ENCODE measurements around the gene SAA2. TPM values are rescaled to one million over a fixed set of nuclear protein-coding genes. Genes with fewer than 3 reads are reported as not detected.
A peak's percentile ranks its signal among the peaks of the same experiment; 100 is the strongest.

Gene SAA2
- total RNA-seq, 1 experiment from 2014 or later, result not detected

DNA sequence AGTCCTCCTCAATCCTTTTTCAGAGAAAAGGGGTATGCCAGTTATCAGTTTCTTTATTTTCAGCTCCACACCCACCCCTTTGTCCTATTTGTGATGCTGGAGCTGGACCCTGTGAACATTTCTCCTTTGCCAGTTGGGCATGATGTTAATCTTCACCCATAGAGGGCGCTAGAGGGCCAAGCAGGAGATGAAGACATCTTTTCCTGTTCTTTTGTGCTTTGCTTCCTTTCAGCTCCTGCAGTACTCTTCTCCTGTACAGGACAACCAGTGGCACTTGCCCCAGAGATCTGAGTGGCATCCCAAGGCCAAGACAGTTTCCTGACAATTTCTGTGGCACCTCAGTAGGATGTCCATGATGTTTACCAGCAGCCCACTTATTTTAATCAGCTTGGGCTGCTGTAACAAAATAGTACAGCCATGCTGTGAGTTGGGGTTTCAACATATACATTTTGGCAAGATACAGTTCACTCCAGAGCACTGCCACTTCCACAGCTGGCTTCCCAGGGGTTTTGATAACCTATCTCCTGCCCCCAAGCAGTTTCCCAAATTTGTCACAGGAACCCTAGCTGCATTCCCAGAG lies 4.6 kb downstream of the SAA2 start:
- Histone ChIP-seq H3K79me2 (ENCODE audit: low read length) (no peaks in the 10 kb centered on the region), H3K4me2 (ENCODE audit: low read depth, low read length, poor library complexity, severe bottlenecking) (no peak overlapping the region), H3K36me3 (ENCODE audit: insufficient read depth, low read length) (no peaks in the 10 kb centered on the region), H3K4me3 (ENCODE audit: low read length) (no peak overlapping the region), H3K9me2 (replicated peaks; ENCODE audit: insufficient read depth, low read length) (no peaks in the 10 kb centered on the region), H3K27ac (ENCODE audit: low read length) (no peak overlapping the region), H3K9ac (ENCODE audit: low read length) (no peak overlapping the region), H3K4me1 (ENCODE audit: low read length) (no peaks in the 10 kb centered on the region; the same call in 1 of the 2 replicates), H4K20me1 (ENCODE audit: insufficient read depth, low read depth, low read length) (no peaks in the 10 kb centered on the region), H3K27me3 (ENCODE audit: low read length) (no peaks in the 10 kb centered on the region), H2AFZ (ENCODE audit: low read length) (peak overlapping the region; percentile 76; the same call in 1 of the 2 replicates), H3K9me3 (ENCODE audit: low read length) (no peaks in the 10 kb centered on the region)
- peak; percentile 90 for DNase-seq

DNA sequence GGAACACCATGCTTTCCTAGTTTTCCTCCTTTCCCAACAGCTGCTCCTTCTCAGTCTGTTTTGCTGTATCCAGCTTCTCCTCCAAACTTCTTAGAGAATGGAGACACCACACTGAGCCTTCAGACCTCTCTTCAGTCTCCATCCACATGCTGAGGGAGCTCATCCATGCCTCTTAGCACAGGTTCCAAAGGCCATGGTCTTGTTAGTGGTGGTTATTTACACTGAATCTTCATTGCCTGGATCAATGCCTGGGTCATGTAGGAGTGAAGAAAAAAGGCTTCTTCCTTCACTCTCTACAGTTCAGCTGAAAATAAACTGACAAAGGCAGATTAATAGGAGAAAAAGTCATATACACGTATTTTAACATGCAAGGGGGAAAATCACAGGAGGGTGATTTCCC lies 8.8 kb downstream of the SAA2 start:
- H3K4me2 ChIP-seq (ENCODE audit: low read depth, low read length, poor library complexity, severe bottlenecking), result no peak overlapping the region
- no peak overlapping the region for H2AFZ ChIP-seq (ENCODE audit: low read length)
- no peak overlapping the region for H3K4me3 ChIP-seq (ENCODE audit: low read length)
- H3K27ac ChIP-seq (ENCODE audit: low read length), result no peak overlapping the region
- no peaks in the 10 kb centered on the region for H4K20me1 ChIP-seq (ENCODE audit: insufficient read depth, low read depth, low read length)
- DNase-seq, result no peak
- no peaks in the 10 kb centered on the region for H3K9me2 ChIP-seq (replicated peaks; ENCODE audit: insufficient read depth, low read length)
- no peaks in the 10 kb centered on the region for H3K9me3 ChIP-seq (ENCODE audit: low read length)
- no peaks in the 10 kb centered on the region for H3K36me3 ChIP-seq (ENCODE audit: insufficient read depth, low read length)
- H3K4me1 ChIP-seq (ENCODE audit: low read length), result no peaks in the 10 kb centered on the region
- H3K79me2 ChIP-seq (ENCODE audit: low read length), result no peaks in the 10 kb centered on the region
- H3K9ac ChIP-seq (ENCODE audit: low read length), result no peak overlapping the region
- no peaks in the 10 kb centered on the region for H3K27me3 ChIP-seq (ENCODE audit: low read length)

DNA sequence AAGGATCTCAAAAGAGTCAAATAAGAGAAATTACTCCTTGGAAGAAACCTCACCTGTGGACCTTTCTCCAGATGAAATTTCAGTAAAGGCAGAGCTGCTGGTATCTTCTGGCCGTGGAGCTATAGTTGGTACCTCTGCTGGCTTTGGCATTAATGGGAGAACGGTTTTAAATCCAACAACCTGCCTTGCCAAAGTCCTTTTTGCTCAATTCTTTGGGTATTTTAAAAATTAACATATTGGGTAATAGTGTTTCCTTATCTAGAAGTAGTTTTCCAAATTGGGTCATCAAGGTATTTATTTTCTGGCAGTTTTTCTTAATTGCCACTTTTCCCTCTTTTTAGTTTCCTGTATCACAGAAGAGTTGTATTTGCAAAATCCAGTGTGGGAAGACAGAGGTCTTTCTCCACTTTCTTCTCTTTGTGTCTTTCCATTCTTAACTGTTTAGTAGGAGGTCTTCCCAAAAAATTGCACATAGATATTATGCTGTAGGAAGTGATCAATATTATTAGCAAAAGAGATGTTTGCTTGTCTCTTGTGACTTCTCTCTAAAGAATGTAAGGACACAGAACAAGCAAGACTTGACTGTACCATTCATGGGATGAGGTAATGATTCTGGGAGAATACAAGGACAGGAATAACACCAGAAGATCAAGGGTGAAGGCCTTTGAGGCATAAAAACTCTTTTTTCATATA lies 11.7 kb downstream of the SAA2 start, which contains the start of gene SAA4:
TSS of gene SAA4 (minus strand) at position 139 of the 693 bp plus-strand sequence. CDS start 876 bp downstream, outside the sequence.
- H3K79me2 ChIP-seq (ENCODE audit: low read length), result no peaks in the 10 kb centered on the region
- no peak within 1 kb of the TSS for H3K9ac ChIP-seq (ENCODE audit: low read length)
- H3K9me2 ChIP-seq (replicated peaks; ENCODE audit: insufficient read depth, low read length), result no peaks in the 10 kb centered on the region
- H3K9me3 ChIP-seq (ENCODE audit: low read length), result no peaks in the 10 kb centered on the region
- H2AFZ ChIP-seq (ENCODE audit: low read length), result no peak within 1 kb of the TSS
- no peak within 1 kb of the TSS for H3K4me2 ChIP-seq (ENCODE audit: low read depth, low read length, poor library complexity, severe bottlenecking)
- DNase-seq, result no peak
- no peaks in the 10 kb centered on the region for H3K4me1 ChIP-seq (ENCODE audit: low read length)
- H4K20me1 ChIP-seq (ENCODE audit: insufficient read depth, low read depth, low read length), result no peaks in the 10 kb centered on the region
- no peak within 1 kb of the TSS for H3K27ac ChIP-seq (ENCODE audit: low read length)
- no peak within 1 kb of the TSS for H3K4me3 ChIP-seq (ENCODE audit: low read length)
- no peaks in the 10 kb centered on the region for H3K27me3 ChIP-seq (ENCODE audit: low read length)
- H3K36me3 ChIP-seq (ENCODE audit: insufficient read depth, low read length), result no peaks in the 10 kb centered on the region

- Histone ChIP-seq H3K4me3 (ENCODE audit: low read length) (no peak overlapping the region), H3K9me2 (replicated peaks; ENCODE audit: insufficient read depth, low read length) (no peaks in the 10 kb centered on the region), H3K9me3 (ENCODE audit: low read length) (no peaks in the 10 kb centered on the region), H3K4me2 (ENCODE audit: low read depth, low read length, poor library complexity, severe bottlenecking) (no peak overlapping the region), H2AFZ (ENCODE audit: low read length) (no peak overlapping the region), H3K79me2 (ENCODE audit: low read length) (no peaks in the 10 kb centered on the region), H4K20me1 (ENCODE audit: insufficient read depth, low read depth, low read length) (no peaks in the 10 kb centered on the region), H3K27ac (ENCODE audit: low read length) (no peak overlapping the region), H3K36me3 (ENCODE audit: insufficient read depth, low read length) (no peaks in the 10 kb centered on the region), H3K4me1 (ENCODE audit: low read length) (no peaks in the 10 kb centered on the region), H3K9ac (ENCODE audit: low read length) (no peak overlapping the region), H3K27me3 (ENCODE audit: low read length) (no peaks in the 10 kb centered on the region)
- no peak for DNase-seq
Measured at GRCh38 chr11:18235394-18236334, 12.8 kb downstream of the SAA2 start.

GRCh38 chr11:18233912-18234311 lies 14.6 kb downstream of the SAA2 start:
- H3K9me2 ChIP-seq (replicated peaks; ENCODE audit: insufficient read depth, low read length), result no peaks in the 10 kb centered on the region
- DNase-seq, result no peak
- no peaks in the 10 kb centered on the region for H3K27me3 ChIP-seq (ENCODE audit: low read length)
- H3K9me3 ChIP-seq (ENCODE audit: low read length), result no peaks in the 10 kb centered on the region
- no peak overlapping the region for H3K9ac ChIP-seq (ENCODE audit: low read length)
- H2AFZ ChIP-seq (ENCODE audit: low read length), result no peak overlapping the region
- H3K4me2 ChIP-seq (ENCODE audit: low read depth, low read length, poor library complexity, severe bottlenecking), result no peak overlapping the region
- H3K4me1 ChIP-seq (ENCODE audit: low read length), result peaks cover 4% of the 10 kb centered on the region
- H4K20me1 ChIP-seq (ENCODE audit: insufficient read depth, low read depth, low read length), result no peaks in the 10 kb centered on the region
- H3K4me3 ChIP-seq (ENCODE audit: low read length), result no peak overlapping the region
- no peak overlapping the region for H3K27ac ChIP-seq (ENCODE audit: low read length)
- no peaks in the 10 kb centered on the region for H3K79me2 ChIP-seq (ENCODE audit: low read length)
- no peaks in the 10 kb centered on the region for H3K36me3 ChIP-seq (ENCODE audit: insufficient read depth, low read length)

DNA sequence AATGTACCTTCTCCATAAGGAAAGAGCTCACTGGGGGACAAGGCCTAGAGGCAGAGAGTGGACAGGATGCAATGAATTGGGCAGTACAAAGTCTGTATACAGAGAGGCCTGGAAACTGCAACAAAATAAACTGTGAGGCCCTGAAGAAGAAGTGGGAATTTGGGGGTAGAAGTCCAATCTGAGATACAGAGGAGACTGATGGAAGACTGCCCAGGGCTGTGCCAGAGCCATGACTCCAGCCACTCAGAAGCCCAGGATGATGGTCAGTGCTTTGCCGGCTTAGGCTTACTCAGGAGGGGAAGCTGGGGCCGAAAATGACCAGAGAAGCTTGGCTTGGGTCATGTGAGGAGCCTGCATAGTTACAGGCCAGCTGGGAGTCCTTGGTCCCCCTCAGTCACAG lies 17.6 kb downstream of the SAA2 start:
- Histone ChIP-seq H3K9ac (ENCODE audit: low read length) (no peak overlapping the region), H3K27me3 (ENCODE audit: low read length) (no peaks in the 10 kb centered on the region), H3K9me2 (replicated peaks; ENCODE audit: insufficient read depth, low read length) (no peaks in the 10 kb centered on the region; the same call in 1 of the 2 replicates), H3K4me2 (ENCODE audit: low read depth, low read length, poor library complexity, severe bottlenecking) (no peak overlapping the region), H3K27ac (ENCODE audit: low read length) (no peak overlapping the region), H3K36me3 (ENCODE audit: insufficient read depth, low read length) (no peaks in the 10 kb centered on the region), H4K20me1 (ENCODE audit: insufficient read depth, low read depth, low read length) (no peaks in the 10 kb centered on the region), H3K4me3 (ENCODE audit: low read length) (no peak overlapping the region), H3K79me2 (ENCODE audit: low read length) (no peaks in the 10 kb centered on the region), H2AFZ (ENCODE audit: low read length) (no peak overlapping the region), H3K9me3 (ENCODE audit: low read length) (no peaks in the 10 kb centered on the region), H3K4me1 (ENCODE audit: low read length) (peaks cover 4% of the 10 kb centered on the region)
- no peak for DNase-seq

GRCh38 chr11:18229501-18229900 lies 19.0 kb downstream of the SAA2 start:
- H3K27ac ChIP-seq (ENCODE audit: low read length), result no peak overlapping the region
- H4K20me1 ChIP-seq (ENCODE audit: insufficient read depth, low read depth, low read length), result no peaks in the 10 kb centered on the region
- H3K4me3 ChIP-seq (ENCODE audit: low read length), result no peak overlapping the region
- no peak overlapping the region for H3K9ac ChIP-seq (ENCODE audit: low read length)
- DNase-seq, result peak; percentile 56
- peak overlapping the region; percentile 1; the same call in 1 of the 2 replicates for H2AFZ ChIP-seq (ENCODE audit: low read length)
- no peaks in the 10 kb centered on the region; the same call in 1 of the 2 replicates for H3K9me2 ChIP-seq (replicated peaks; ENCODE audit: insufficient read depth, low read length)
- no peaks in the 10 kb centered on the region for H3K36me3 ChIP-seq (ENCODE audit: insufficient read depth, low read length)
- no peak overlapping the region for H3K4me2 ChIP-seq (ENCODE audit: low read depth, low read length, poor library complexity, severe bottlenecking)
- no peaks in the 10 kb centered on the region for H3K79me2 ChIP-seq (ENCODE audit: low read length)
- no peaks in the 10 kb centered on the region for H3K9me3 ChIP-seq (ENCODE audit: low read length)
- H3K27me3 ChIP-seq (ENCODE audit: low read length), result no peaks in the 10 kb centered on the region
- H3K4me1 ChIP-seq (ENCODE audit: low read length), result peaks cover 4% of the 10 kb centered on the region

GRCh38 chr11:18225913-18226312 lies 22.6 kb downstream of the SAA2 start:
- Histone ChIP-seq H3K79me2 (ENCODE audit: low read length) (no peaks in the 10 kb centered on the region), H3K36me3 (ENCODE audit: insufficient read depth, low read length) (no peaks in the 10 kb centered on the region), H3K9ac (ENCODE audit: low read length) (no peak overlapping the region), H3K4me1 (ENCODE audit: low read length) (peaks cover 4% of the 10 kb centered on the region), H4K20me1 (ENCODE audit: insufficient read depth, low read depth, low read length) (no peaks in the 10 kb centered on the region), H3K4me3 (ENCODE audit: low read length) (no peak overlapping the region), H3K27me3 (ENCODE audit: low read length) (no peaks in the 10 kb centered on the region), H3K9me2 (replicated peaks; ENCODE audit: insufficient read depth, low read length) (no peaks in the 10 kb centered on the region; the same call in 1 of the 2 replicates), H3K9me3 (ENCODE audit: low read length) (no peaks in the 10 kb centered on the region), H2AFZ (ENCODE audit: low read length) (no peak overlapping the region), H3K4me2 (ENCODE audit: low read depth, low read length, poor library complexity, severe bottlenecking) (no peak overlapping the region), H3K27ac (ENCODE audit: low read length) (no peak overlapping the region)
- no peak for DNase-seq

Data from Karpas-422 (cell line).